OCI-LY3 (cell line): ENCODE data around the gene SLC22A2.

ENCODE experiments used
- H2AFZ ChIP-seq: fragments of 200-600, 300-600 bp; shearing (Covaris generic); 2 replicates; pipeline ENCODE4 v1.6.0; 2014; ENCODE audit warnings: antibody characterized with exemption, low read depth, low read length
- H3K27ac ChIP-seq: fragments of 200-600, 300-600 bp; sonication (generic); 2 replicates; pipeline ENCODE4 v1.5.1; 2014; ENCODE audit warnings: mild to moderate bottlenecking, low read length, moderate library complexity, mixed read lengths
- H3K27me3 ChIP-seq: fragments of 200-600, 300-600 bp; sonication (generic); 2 replicates; pipeline ENCODE4 v1.6.1; 2014; ENCODE audit warnings: low read depth, low read length, mixed read lengths
- H3K36me3 ChIP-seq: fragments of 200-600, 300-600 bp; sonication (generic); replicated peaks from 2 replicates; pipeline ENCODE3; 2014; ENCODE audit warnings: low read depth, low read length, mixed read lengths
- H3K4me1 ChIP-seq: fragments of 300-600, 200-600 bp; sonication (generic); 2 replicates; pipeline ENCODE4 v1.6.1; 2014; ENCODE audit warnings: low read length, mixed read lengths
- H3K4me2 ChIP-seq: fragments of 200-600, 300-600 bp; sonication (generic); 2 replicates; pipeline ENCODE4 v1.6.1; 2014; ENCODE audit warnings: low read length, mixed read lengths
- H3K4me3 ChIP-seq: fragments of 300-600, 200-600 bp; sonication (generic); 2 replicates; pipeline ENCODE4 v1.5.1; 2014; ENCODE audit warnings: antibody characterized with exemption, mild to moderate bottlenecking, low read length, moderate library complexity
- H3K79me2 ChIP-seq: fragments of 300-600, 200-600 bp; shearing (Covaris generic); 2 replicates; pipeline ENCODE4 v1.6.1; 2014; ENCODE audit warnings: mild to moderate bottlenecking, low read length, mixed read lengths
- H3K9ac ChIP-seq: fragments of 300-600, 200-600 bp; shearing (Covaris generic); 2 replicates; pipeline ENCODE4 v1.6.0; 2014; ENCODE audit warnings: mild to moderate bottlenecking, low read length, moderate library complexity
- H3K9me3 ChIP-seq: fragments of 200-600, 300-600 bp; shearing (Covaris generic); 2 replicates; pipeline ENCODE4 v1.6.1; 2014; ENCODE audit warnings: low read length, mixed read lengths; ENCODE audit not compliant: insufficient read depth
- H4K20me1 ChIP-seq: fragments of 200-600, 300-600 bp; sonication (generic); 2 replicates; pipeline ENCODE4 v1.6.1; 2016; ENCODE audit warnings: low read length, mixed read lengths; ENCODE audit not compliant: insufficient read depth
- EZH2phosphoT487 ChIP-seq: fragments of 200-600 bp; shearing (Covaris generic); IDR thresholded peaks from 2 replicates; pipeline ENCODE4 v1.6.1; 2018; ENCODE audit warnings: antibody characterized with exemption, mixed run types, low read depth
- TF ChIP-seq, protein P1 (sequence below): fragments of 200-600, 300-600 bp; sonication (generic); IDR thresholded peaks from 2 replicates; pipeline ENCODE4 v1.5.1; 2014; ENCODE audit warnings: antibody characterized with exemption, low read length, low read depth

Gene SLC22A2

DNA sequence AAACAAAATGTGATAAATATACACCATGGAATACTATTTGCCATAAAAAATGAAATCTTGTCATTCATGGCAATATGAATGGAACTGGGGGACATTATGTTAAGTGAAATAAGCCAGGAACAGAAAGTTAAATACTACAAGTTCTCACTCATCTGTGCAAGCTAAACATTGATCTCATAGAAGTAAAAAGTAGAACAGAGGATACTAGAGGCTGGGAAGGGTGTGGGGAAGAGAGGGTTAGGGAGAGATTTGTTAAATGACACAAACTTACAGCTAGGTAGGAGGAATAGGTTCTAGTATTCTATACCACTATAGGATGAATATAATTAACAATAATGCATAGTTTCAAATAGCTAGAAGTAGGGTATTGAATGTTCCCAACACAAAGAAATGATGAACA lies 61.0 kb downstream of the SLC22A2 start:
- Histone ChIP-seq H4K20me1 (no peaks in the 10 kb centered on the region), H3K36me3 (no peaks in the 10 kb centered on the region), H3K27me3 (no peaks in the 10 kb centered on the region), H3K79me2 (no peaks in the 10 kb centered on the region), H3K4me3 (no peak overlapping the region), H3K9me3 (no peaks in the 10 kb centered on the region), H3K4me1 (peaks cover 7% of the 10 kb centered on the region), H3K27ac (no peak overlapping the region), H3K9ac (no peak overlapping the region), H3K4me2 (no peak overlapping the region), H2AFZ (no peak overlapping the region)
- TF ChIP-seq, protein P1, sequence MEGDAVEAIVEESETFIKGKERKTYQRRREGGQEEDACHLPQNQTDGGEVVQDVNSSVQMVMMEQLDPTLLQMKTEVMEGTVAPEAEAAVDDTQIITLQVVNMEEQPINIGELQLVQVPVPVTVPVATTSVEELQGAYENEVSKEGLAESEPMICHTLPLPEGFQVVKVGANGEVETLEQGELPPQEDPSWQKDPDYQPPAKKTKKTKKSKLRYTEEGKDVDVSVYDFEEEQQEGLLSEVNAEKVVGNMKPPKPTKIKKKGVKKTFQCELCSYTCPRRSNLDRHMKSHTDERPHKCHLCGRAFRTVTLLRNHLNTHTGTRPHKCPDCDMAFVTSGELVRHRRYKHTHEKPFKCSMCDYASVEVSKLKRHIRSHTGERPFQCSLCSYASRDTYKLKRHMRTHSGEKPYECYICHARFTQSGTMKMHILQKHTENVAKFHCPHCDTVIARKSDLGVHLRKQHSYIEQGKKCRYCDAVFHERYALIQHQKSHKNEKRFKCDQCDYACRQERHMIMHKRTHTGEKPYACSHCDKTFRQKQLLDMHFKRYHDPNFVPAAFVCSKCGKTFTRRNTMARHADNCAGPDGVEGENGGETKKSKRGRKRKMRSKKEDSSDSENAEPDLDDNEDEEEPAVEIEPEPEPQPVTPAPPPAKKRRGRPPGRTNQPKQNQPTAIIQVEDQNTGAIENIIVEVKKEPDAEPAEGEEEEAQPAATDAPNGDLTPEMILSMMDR = no peak
- TF ChIP-seq EZH2phosphoT487 = no peak

DNA sequence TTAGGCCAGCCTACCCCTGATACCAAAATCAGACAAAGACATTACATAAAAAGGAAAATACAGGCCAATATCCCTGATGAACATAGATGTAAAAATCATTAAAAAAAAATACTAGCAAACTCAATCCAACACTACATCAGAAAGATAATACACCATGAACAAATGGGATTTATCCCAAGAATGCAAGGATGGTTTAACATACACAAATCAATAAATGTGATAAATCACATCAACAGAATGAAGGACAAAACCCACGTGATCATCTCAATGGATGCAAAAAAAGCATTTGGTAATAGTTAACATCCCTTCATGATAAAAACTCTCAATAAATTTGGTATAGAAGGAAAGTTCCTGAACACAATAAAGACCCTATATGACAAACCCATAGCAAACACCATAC lies 63.8 kb downstream of the SLC22A2 start:
- Histone ChIP-seq H2AFZ (no peak overlapping the region), H3K36me3 (no peaks in the 10 kb centered on the region), H3K4me2 (no peak overlapping the region), H3K27me3 (no peaks in the 10 kb centered on the region), H3K9me3 (no peaks in the 10 kb centered on the region), H4K20me1 (no peaks in the 10 kb centered on the region), H3K27ac (no peak overlapping the region), H3K9ac (no peak overlapping the region), H3K79me2 (no peaks in the 10 kb centered on the region), H3K4me3 (no peak overlapping the region), H3K4me1 (peaks cover 7% of the 10 kb centered on the region)
- no peak for TF ChIP-seq EZH2phosphoT487
- TF ChIP-seq, protein P1 = no peak

DNA sequence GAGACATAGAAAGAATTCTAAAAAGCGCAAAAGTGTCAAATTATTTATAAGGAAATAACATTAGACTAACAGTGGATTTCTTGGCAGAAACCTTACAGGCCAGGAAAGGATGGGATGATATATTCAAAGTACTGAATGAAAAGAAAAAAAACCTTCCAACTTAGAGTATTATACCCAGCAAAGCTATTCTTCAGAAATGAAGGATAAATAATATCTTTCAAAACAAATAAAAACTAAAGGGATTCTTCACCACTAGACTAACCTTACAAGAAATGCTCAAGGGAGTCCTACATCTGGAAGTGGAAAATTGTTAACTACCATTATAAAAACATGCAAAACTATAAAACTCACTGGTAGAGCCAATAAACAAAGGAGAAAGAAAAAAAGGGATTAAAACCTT lies 65.8 kb downstream of the SLC22A2 start:
- Histone ChIP-seq H3K27ac (no peak overlapping the region), H3K4me1 (no peaks in the 10 kb centered on the region), H3K36me3 (no peaks in the 10 kb centered on the region), H3K9ac (no peak overlapping the region), H3K4me3 (no peak overlapping the region), H3K4me2 (no peak overlapping the region), H3K79me2 (no peaks in the 10 kb centered on the region), H3K9me3 (no peaks in the 10 kb centered on the region), H3K27me3 (no peaks in the 10 kb centered on the region), H4K20me1 (no peaks in the 10 kb centered on the region), H2AFZ (no peak overlapping the region)
- TF ChIP-seq EZH2phosphoT487 = no peak
- TF ChIP-seq, protein P1 = no peak

DNA sequence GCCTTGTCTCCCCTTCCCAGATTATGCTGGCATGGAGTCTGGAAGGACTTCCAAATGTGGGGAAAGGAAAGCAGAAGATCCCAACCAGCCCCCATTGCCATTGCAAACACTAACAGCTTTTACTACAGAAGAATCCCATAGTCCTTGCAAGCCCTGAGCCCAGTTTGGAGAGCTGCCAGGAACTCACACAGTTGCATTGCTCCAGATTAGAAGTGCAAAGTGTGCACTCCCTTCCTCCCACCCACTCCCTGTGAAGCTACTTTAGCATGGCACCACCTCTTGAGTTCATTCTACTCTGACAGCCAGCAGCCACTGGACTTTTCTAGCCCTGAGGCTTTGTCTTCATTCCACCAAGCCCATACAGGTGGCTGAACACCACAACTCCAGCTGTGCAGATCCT lies 67.6 kb downstream of the SLC22A2 start:
- Histone ChIP-seq H2AFZ (no peak overlapping the region), H3K36me3 (no peaks in the 10 kb centered on the region), H3K4me1 (no peaks in the 10 kb centered on the region), H3K79me2 (no peaks in the 10 kb centered on the region), H3K9me3 (no peaks in the 10 kb centered on the region), H3K27me3 (no peaks in the 10 kb centered on the region), H3K4me3 (no peak overlapping the region), H3K4me2 (no peak overlapping the region), H3K27ac (no peak overlapping the region), H4K20me1 (no peaks in the 10 kb centered on the region), H3K9ac (no peak overlapping the region)
- TF ChIP-seq EZH2phosphoT487 = no peak
- TF ChIP-seq, protein P1 = no peak
